HG03095 (cell line): ENCODE data around the gene HEATR5A.
"Not testable (repeated sequence)": the region's sequence is repeated elsewhere in the genome, so short reads cannot be mapped to it uniquely, and the experiment has no call there.

Source experiments
- ATAC-seq: cut with Tn5 transposase; IDR thresholded peaks from one replicate; pipeline ENCODE4 v1.9.1; 2021; ENCODE audit warnings: moderate library complexity; ENCODE audit not compliant: unreplicated experiment

HEATR5A gene

GRCh38 chr14:31287294-31287972, 132.9 kb downstream of the HEATR5A start:
- no peak for ATAC-seq

DNA sequence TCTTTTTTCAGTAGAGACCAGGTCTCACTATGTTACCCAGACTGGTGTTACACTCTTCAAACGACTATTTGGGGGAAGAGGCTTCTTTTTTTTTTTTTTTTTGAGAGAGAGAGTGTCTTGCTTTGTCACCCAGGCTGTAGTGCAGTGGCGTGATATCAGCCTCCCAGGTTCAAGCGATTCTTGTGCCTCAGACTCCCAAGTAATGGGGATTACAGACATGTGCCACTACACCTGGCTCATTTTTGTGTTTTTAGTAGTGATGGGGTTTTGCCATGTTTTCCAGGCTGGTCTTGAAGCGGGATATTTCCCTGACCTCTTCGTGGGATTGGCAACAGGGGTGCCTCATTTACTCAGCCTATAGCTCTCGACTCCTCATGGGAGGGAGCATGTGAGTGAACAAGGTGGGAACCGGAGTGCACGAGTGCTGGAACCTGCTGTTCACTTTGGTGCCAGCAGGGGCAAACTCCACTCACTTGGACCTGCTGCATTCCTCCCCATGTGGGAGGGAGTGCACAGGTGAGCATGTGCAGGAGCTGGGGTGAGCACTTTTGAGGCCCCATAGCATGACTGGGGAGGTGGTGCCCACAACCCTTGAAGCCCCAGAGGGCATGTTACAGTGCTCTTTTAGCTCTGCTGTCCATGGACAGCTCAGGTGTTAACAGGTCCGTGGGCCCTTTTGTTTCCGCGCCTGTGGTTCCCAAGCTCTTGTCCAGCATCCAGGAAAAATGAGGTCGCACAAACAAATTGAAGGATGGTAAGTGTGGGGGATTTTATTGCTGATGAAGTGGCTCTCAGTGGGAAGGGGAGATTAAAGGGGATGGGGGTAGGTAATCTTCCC, 133.7 kb downstream of the HEATR5A start:
- no peak for ATAC-seq

- ATAC-seq = peak; percentile 82
Observed at GRCh38 chr14:31283578-31284252, 136.6 kb downstream of the HEATR5A start.

DNA sequence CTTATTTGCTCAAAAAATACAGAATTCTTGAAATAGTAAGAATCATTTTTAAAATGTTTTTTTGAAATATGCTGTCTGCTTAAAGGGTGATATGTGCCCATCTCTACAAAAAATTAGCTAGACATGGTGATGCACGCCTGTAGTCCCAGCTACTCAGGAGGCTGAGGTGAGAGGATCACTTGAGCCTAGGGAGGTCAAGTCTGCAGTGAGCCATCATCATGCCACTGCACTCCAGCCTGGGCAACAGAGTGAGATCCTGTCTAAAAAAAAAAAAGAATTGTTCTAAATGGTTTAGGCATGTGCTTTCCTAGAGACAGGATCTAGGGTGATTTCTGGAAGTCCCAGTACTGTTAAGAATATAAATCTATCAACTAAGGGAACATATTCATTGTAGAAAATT, 137.2 kb downstream of the HEATR5A start:
- no peak for ATAC-seq

DNA sequence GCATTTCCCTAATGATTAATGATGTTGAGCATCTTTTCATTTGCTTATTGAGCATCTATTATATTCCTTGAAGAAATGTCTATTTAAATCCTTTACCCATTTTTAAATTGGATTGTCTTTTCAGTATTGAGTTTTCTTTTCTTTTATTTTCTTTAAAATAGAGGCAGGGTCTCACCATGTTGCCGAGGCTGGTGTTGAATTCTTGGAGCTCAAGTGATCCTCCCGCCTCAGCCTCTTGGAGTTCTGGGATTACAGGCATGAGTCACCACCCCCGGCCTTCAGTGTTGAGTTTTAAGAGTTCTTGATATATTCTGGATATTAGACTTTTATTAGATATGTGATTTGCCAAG, 139.5 kb downstream of the HEATR5A start:
- ATAC-seq = no peak

GRCh38 chr14:31280132-31280870, 140.0 kb downstream of the HEATR5A start:
- ATAC-seq = no peak

- no peak for ATAC-seq
Observed at GRCh38 chr14:31278883-31279282, 141.5 kb downstream of the HEATR5A start.

DNA sequence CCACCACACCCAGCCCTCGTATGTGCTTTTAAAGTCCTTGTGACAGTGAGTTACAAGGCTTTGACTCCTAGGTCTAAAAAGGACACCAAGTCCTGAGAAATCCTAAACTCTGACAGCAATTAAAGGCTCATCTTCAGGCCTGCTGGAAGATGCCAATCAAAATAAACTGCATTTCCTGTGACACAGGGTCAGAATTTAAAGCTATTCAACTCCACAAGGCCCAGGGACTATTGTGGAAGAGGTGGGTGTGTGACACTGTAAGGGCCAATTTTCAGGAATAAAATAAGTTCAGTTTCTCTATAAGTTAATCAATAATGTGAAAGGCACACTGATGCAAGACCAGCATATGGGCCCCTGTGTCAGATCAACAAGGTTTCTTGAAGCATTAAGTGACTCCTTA, 143.3 kb downstream of the HEATR5A start:
- no peak for ATAC-seq

DNA sequence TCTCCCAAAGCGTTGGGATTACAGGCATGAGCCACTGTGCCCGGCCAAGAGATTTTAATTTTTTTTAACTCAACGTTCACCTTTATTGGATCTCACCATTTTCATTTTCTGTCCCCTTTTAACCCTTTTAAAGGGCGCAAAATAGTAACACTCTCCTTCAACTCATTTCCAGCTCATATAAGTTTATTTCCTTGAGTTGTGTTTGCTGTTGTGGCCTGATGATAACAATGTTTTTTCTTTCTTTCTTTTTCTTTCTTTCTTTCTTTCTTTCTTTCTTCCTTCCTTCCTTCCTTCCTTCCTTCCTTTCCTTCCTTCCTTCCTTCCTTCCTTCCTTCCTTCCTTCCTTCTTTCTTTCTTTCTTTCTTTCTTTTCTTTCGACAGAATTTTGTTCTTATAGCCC, 143.9 kb downstream of the HEATR5A start:
- ATAC-seq = not testable (repeated sequence)

DNA sequence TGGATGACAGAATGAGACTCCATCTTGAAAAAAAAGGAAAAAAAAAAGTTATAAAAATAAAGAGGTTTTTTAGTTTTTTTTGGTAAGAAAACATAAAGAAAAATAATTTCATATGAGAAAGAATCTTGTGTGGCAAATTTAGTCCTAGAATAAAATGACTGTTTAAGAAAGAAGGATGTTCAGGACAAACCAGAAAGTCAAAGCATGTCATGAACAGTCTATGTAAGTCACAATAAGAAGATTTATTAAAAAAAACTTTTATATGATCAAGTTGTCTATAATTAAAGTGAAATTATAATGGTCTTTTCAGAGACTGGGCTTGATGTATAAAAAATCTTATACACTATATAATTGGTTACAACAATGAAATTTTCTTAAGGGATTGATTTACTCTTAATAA, 144.6 kb downstream of the HEATR5A start:
- ATAC-seq = no peak

DNA sequence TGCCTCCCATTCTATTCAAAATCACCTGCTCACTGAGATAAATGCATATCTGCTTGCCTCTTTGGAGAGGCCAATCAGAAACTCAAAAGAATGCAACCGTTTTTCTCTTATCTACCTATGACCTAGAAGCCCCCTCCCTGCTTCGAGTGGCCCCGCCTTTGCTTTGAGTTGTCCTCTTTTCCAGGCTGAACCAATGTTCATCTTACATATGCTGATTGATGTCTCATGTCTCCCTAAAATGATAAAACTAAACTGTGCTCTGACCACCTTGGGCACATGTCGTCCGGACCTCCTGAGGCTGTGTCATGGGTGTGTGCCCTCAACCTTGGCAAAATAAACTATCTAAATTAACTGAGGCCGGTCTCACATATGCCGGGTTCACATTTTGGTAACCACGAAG, 148.7 kb downstream of the HEATR5A start:
- ATAC-seq = no peak

DNA sequence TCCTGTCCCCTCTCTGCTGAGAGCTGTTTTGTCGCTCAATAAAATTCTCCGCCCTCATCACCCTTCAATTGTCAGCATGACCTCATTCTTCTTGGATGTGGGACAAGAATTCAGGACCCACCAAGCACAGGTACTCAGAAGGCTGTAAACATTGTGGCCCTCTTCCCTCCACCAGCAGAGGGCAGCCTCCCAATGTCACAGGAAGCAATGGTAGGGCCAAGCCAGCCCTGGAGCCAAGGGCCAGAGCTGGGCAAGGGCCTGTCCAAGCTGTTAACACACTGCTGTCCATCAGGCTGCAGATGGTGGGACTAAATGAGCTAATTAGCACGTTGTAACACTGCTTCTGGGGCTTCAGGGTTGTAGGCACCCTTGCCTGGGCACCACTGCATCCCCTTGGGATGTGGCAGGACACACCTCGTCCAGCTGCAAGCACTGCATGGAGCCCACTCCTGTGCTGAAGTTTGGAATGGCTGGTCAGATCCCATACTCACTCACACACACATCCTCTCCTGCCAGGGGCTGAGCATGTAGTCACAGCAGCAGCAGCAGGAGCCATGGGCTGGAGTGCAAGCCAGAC, 150.1 kb downstream of the HEATR5A start:
- ATAC-seq = no peak

DNA sequence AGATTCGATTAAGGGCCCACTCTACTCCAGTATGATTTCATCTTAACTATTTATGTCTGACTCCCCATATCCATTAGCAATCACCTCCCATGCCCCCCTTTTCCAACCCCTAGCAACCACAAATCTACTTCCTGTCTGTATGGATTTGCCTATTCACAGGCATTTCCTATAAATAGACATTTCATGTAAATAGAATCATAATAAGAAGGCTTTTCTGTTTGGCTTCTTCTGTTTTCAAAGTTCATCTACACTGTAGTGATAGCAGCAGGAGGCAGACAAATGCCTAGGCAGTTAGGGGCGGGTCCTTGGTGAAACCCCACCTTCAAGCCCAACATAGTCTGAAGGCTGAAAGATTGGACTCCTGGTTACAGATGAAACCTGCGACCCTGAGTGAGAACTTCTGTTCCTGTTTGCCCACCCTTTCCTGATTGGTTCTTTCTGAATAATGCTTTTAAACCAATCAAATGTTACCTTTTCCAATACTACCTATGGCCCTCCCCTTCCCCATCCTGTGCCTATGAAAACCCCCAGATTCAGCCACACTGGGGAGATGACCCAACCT, 150.6 kb downstream of the HEATR5A start:
- ATAC-seq = no peak

GRCh38 chr14:31268216-31268615, 152.1 kb downstream of the HEATR5A start:
- no peak for ATAC-seq

- no peak for ATAC-seq
Observed at GRCh38 chr14:31266437-31267331, 153.7 kb downstream of the HEATR5A start.

- no peak for ATAC-seq
Observed at GRCh38 chr14:31265701-31266398, 154.5 kb downstream of the HEATR5A start.

DNA sequence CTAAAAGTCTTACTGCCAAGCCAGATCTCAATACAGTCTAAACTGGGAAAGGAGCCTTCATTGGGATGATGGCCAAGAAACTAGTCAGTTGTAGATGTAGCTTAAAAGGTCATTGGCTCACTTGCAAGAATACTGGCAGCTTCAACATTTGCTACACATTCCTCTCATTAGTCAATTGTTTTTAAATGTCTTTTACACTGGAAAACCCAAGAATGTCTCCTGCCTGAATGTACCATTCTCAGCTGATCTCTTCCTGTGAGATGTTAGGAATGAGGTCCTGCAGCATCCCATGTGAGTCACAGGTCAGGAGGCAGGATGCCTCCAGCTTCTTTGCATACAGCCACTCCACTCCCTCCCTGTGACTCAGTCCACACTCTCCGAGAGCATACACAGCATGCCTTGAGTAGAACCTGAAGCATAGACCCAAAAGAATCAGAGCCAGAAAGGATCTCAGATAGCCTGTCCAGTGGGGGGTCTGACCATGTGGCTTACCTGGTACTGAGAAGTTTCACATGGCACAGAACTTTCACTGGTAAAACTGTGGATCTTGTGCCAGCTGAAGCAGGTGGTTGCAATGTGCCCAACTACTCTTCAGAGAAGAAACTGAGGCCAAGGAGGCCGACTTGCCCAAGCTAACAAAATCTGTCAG, 156.7 kb downstream of the HEATR5A start:
- no peak for ATAC-seq
